Liver (tissue), 9 donors: Measurements from ENCODE around the gene WNT3A. TPM values are rescaled to one million over a fixed set of nuclear protein-coding genes. Genes with fewer than 3 reads are reported as not detected.

ENCODE experiments used
- DNase-seq: peaks from one replicate; pipeline ENCODE4 v3.0.0-alpha.2; 2017; ENCODE audit warnings: low spot score
- H3K27ac ChIP-seq, 2 donors: one replicate each; pipeline ENCODE4 v1.7.0; 2013; ENCODE audit warnings: inconsistent platforms in 2 of 2, low read length in 2 of 2, control low read depth in 1 of 2, low read depth in 1 of 2, mild to moderate bottlenecking in 1 of 2
- H3K27me3 ChIP-seq, 4 donors: one replicate each; pipeline versions ENCODE4 v1.6.1 to v1.7.0; 2013; ENCODE audit warnings: low read length in 3 of 4, inconsistent platforms in 1 of 4, mild to moderate bottlenecking in 1 of 4, moderate library complexity in 1 of 4; ENCODE audit not compliant: control insufficient read depth in 4 of 4, insufficient read depth in 4 of 4
- H3K36me3 ChIP-seq, 4 donors: one replicate each; pipeline versions ENCODE4 v1.6.1 to v1.7.0; 2013; ENCODE audit warnings: low read length in 3 of 4, mild to moderate bottlenecking in 3 of 4, low read depth in 1 of 4, moderate library complexity in 1 of 4; ENCODE audit not compliant: control insufficient read depth in 4 of 4, insufficient read depth in 3 of 4
- H3K4me1 ChIP-seq, 4 donors: one replicate each; pipeline versions ENCODE4 v1.6.1 to v1.7.0; 2013; ENCODE audit warnings: low read length in 3 of 4, mild to moderate bottlenecking in 3 of 4, moderate library complexity in 1 of 4; ENCODE audit not compliant: control insufficient read depth in 4 of 4, insufficient read depth in 4 of 4
- H3K4me3 ChIP-seq, 3 donors: one replicate each; pipeline versions ENCODE4 v1.6.1 to v1.7.0; 2013; ENCODE audit warnings: low read length in 3 of 3, control low read depth in 1 of 3, low read depth in 1 of 3, mild to moderate bottlenecking in 1 of 3
- H3K9ac ChIP-seq, 2 donors: one replicate each; pipeline ENCODE4 v1.7.0; 2013; ENCODE audit warnings: low read length in 2 of 2, mild to moderate bottlenecking in 2 of 2, moderate library complexity in 2 of 2, control low read depth in 1 of 2, low read depth in 1 of 2
- H3K9me3 ChIP-seq, 4 donors: one replicate each; pipeline versions ENCODE4 v1.6.1 to v1.7.0; 2013; ENCODE audit warnings: low read length in 3 of 4; ENCODE audit not compliant: control insufficient read depth in 4 of 4
- EGR1 ChIP-seq, 2 donors: IDR thresholded peaks; 2 replicates each; pipeline ENCODE4 v1.6.1; 2016 to 2018; ENCODE audit warnings: antibody characterized with exemption in 2 of 2, low read depth in 2 of 2
- FOXA1 ChIP-seq: IDR thresholded peaks from 2 replicates; pipeline ENCODE4 v1.6.1; 2016; ENCODE audit warnings: antibody characterized with exemption
- GABPA ChIP-seq, 2 donors: IDR thresholded peaks in 1 of 2; conservative IDR thresholded peaks in 1 of 2; 2 replicates each; pipeline ENCODE4 v1.6.1; 2016; ENCODE audit warnings: antibody characterized with exemption in 2 of 2, mild to moderate bottlenecking in 1 of 2, moderate library complexity in 1 of 2
- HNF4A ChIP-seq, 2 donors: conservative IDR thresholded peaks; 2 replicates each; pipeline ENCODE4 v1.6.1; 2016; ENCODE audit warnings: antibody characterized with exemption in 2 of 2, mild to moderate bottlenecking in 2 of 2
- NR2F2 ChIP-seq: IDR thresholded peaks from 2 replicates; pipeline ENCODE4 v1.6.1; 2016; ENCODE audit warnings: antibody characterized with exemption
- RAD21 ChIP-seq, 2 donors: IDR thresholded peaks; 2 replicates each; pipeline ENCODE4 v1.6.1; 2016; ENCODE audit warnings: antibody characterized with exemption in 2 of 2, mild to moderate bottlenecking in 2 of 2
- TAF1 ChIP-seq: conservative IDR thresholded peaks from 2 replicates; pipeline ENCODE4 v1.6.1; 2016; ENCODE audit warnings: antibody characterized with exemption, mild to moderate bottlenecking
- YY1 ChIP-seq: IDR thresholded peaks from 2 replicates; pipeline ENCODE4 v1.6.1; 2016; ENCODE audit warnings: antibody characterized with exemption, mild to moderate bottlenecking
- WGBS: extraction: QIAGEN DNeasy Blood & Tissue Kit; methylation state at CpG from one replicate; pipeline ENCODE4 v1.1.7; 2013; 5-methylcytosine and 5-hydroxymethylcytosine counted together
- polyA plus RNA-seq, 2 donors: library from polyadenylated mRNA; stranded (reverse) in 1 of 2; unstranded in 1 of 2; fragments of 200-250 nt in 1 of 2; fragments of >200 nt in 1 of 2; fragmentation: Nextera tagmentation in 1 of 2; extraction: Ambion mirVana in 1 of 2; gene quantifications; one replicate each; pipeline versions ENCODE4 v1.2.1 to v1.2.3, GENCODE V29; 2013 to 2015
- total RNA-seq, 2 donors: library from RNA; depleted of rRNA; stranded (reverse); fragments of >200 nt; gene quantifications; one replicate each; pipeline ENCODE4 v1.2.3, GENCODE V29; 2014
- TF ChIP-seq, protein P1 (sequence below): IDR thresholded peaks from 2 replicates; pipeline ENCODE4 v1.6.1; 2016; ENCODE audit warnings: antibody characterized with exemption
- TF ChIP-seq, protein P2 (sequence below): IDR thresholded peaks from 2 replicates; pipeline ENCODE4 v1.6.1; 2016; ENCODE audit warnings: antibody characterized with exemption
- donor health status: healthy.
- donor health status: healthy.
- donor health status: healthy.
- donor health status: healthy.
- donor health status: healthy.

Gene WNT3A
- total and polyA plus RNA-seq, 4 donors: not detected

DNA sequence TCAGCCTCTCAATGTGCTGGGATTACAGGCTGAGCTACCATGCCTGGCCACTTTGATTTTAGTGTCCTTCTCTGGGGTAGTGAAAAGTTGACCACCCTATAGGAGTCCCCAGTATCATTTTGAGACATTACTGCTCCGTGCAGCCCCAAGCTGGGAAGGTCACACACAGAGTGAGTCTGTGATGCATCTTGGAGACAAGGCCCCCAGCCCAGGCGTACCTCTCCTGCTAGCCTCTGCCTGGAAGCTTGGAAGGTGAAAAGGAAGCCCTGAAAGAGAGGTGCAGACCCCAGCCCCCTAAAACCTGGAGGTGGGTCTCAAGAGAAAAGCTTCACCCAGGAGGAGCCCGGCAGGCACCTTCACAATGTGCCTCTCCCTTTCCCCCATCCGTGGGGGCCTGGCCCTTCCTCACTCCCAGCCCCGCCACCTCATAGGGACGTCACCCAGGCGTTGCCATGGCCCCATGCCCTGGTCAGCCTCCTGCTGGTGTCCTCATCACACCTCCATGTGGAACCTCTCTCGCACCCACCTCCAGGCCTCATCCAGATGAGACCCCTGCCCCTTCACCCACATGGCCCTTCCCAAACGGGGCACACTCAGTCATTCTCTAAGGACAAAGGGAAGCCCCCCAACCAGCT lies 70.1 kb downstream of the WNT3A start (continued):
- no peak for TF ChIP-seq FOXA1

DNA sequence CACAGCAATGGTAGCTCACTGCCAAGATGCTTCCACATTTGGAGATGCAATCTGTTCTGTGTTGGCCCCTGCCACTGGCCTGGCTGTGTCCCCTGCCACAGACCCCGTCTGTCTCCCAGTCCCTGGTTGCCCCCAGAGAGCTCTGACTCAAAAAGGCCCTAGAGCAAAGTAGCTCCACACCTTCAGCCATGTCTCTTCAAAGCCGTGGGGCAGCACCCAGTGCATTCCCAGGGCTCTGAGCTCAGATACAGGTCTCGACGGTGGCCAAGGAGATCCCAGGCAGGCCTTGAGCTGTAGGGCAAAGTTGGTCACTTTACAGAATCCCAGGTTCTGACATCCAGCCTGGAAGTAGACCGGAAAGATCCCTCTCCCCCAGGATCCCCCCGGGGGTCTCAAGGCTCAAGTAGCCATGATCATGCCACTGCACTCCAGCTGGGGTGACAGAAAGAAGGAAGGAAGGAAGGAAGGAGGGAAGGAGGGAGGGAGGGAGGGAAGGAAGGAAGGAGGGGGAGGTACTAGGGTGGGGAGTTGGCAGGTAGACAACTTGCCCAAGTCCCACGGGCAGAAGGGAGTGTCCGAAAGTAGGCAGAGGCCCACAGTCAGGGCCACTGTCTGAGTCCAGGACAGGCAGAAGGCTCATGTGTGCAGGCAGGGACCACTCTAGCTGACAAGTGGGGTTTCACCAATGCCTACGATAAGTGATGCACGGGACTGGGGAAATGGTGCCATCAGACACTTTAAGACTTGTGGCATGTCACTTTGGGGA lies 71.0 kb downstream of the WNT3A start:
- Histone ChIP-seq H3K4me3 (no peak overlapping the region), H3K27me3 (no peaks in the 10 kb centered on the region), H3K9ac (no peak overlapping the region), H3K27ac (no peak overlapping the region), H3K4me1 (peaks cover 7 to 9% (median 8%) of the 10 kb centered on the region in 4 donors), H3K9me3 (no peaks in the 10 kb centered on the region), H3K36me3 (no peaks in the 10 kb centered on the region)
- 75% methylated on average over 10 of the region's 10 CpGs for WGBS
- TF ChIP-seq GABPA (IDR thresholded peaks at IDR 0.05 in 1 of 2, conservative IDR thresholded peaks at IDR 0.05 in 1 of 2) (no peak), NR2F2 (no peak)
- no peak for DNase-seq

DNA sequence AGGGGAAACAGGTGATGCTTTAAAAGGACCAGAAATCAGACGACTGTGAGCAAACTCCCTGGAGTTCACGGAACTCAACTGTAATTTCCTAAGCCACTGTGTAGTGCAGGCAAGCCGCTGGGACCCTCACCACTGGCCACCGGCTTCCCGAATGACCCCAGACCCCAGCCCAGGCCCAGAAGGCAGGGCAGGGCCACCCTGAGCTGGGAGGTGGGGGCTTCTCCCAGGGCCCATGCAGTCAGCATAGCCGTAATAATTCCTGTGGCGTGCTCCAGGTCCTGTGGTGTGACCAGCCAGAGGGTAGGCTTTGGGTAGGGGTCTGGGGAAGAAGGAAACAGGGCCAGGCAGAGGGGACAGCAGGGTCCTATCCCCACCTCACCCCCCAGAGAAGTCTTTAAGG lies 72.2 kb downstream of the WNT3A start:
- H3K27me3 ChIP-seq: no peaks in the 10 kb centered on the region
- DNase-seq: no peak
- TF ChIP-seq, protein P1, sequence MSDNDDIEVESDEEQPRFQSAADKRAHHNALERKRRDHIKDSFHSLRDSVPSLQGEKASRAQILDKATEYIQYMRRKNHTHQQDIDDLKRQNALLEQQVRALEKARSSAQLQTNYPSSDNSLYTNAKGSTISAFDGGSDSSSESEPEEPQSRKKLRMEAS: no peak
- TF ChIP-seq RAD21 (IDR thresholded peaks at IDR 0.05) (no peak), GABPA (IDR thresholded peaks at IDR 0.05 in 1 of 2, conservative IDR thresholded peaks at IDR 0.05 in 1 of 2) (no peak), NR2F2 (no peak), EGR1 (IDR thresholded peaks at IDR 0.05; ENCODE audit: low read depth in 2 of 2) (no peak), YY1 (no peak), HNF4A (conservative IDR thresholded peaks at IDR 0.05) (no peak)
- no peaks in the 10 kb centered on the region for H3K36me3 ChIP-seq
- H3K4me1 ChIP-seq: peaks cover 7 to 11% (median 10%) of the 10 kb centered on the region in 4 donors
- H3K9me3 ChIP-seq: no peaks in the 10 kb centered on the region
- 94% methylated on average over 7 of the region's 7 CpGs for WGBS
- H3K4me3 ChIP-seq: no peak overlapping the region
- H3K27ac ChIP-seq: no peak overlapping the region
- no peak overlapping the region for H3K9ac ChIP-seq

DNA sequence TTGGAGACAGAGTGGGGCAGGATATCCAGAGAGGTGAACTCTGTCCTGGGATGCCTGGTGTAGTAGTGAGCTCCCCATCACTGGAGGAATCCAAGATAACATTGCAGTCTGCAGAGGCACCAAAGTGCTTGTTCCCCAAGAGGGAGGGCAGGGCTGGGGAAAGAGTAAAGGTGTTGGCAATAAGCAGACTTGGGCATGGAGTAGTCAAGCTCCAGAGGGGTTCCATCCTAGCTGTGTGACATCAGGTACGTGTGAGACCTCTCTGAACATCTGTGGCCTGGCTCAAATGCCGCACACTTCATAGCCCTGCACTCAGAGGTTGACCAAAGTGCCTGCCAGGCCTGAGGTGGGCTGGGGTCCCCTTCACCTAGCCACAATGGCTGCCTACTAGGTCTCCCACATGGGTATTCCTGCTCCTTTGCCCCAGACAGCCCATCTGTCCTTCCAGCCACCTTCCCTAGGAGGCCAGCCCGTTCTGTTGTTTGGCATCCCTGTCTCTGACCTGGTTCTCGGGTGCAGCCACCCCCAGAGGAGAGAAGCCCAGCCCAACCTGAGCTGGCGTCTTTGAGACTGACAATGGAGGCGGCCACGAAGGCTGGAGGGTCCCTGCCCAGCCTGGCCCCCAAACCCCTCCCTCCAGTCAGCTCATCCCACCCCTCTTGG lies 72.9 kb downstream of the WNT3A start:
- H3K4me1 ChIP-seq: peaks cover 10 to 19% (median 14%) of the 10 kb centered on the region in 4 donors
- H3K27me3 ChIP-seq: no peaks in the 10 kb centered on the region
- H3K27ac ChIP-seq: no peak overlapping the region
- no peak for DNase-seq
- WGBS: 99% methylated on average over 7 of the region's 7 CpGs
- H3K9ac ChIP-seq: no peak overlapping the region
- no peaks in the 10 kb centered on the region for H3K9me3 ChIP-seq
- H3K36me3 ChIP-seq: no peaks in the 10 kb centered on the region
- TF ChIP-seq HNF4A (conservative IDR thresholded peaks at IDR 0.05) (no peak), TAF1 (no peak), EGR1 (IDR thresholded peaks at IDR 0.05; ENCODE audit: low read depth in 2 of 2) (no peak)
- TF ChIP-seq, protein P2, sequence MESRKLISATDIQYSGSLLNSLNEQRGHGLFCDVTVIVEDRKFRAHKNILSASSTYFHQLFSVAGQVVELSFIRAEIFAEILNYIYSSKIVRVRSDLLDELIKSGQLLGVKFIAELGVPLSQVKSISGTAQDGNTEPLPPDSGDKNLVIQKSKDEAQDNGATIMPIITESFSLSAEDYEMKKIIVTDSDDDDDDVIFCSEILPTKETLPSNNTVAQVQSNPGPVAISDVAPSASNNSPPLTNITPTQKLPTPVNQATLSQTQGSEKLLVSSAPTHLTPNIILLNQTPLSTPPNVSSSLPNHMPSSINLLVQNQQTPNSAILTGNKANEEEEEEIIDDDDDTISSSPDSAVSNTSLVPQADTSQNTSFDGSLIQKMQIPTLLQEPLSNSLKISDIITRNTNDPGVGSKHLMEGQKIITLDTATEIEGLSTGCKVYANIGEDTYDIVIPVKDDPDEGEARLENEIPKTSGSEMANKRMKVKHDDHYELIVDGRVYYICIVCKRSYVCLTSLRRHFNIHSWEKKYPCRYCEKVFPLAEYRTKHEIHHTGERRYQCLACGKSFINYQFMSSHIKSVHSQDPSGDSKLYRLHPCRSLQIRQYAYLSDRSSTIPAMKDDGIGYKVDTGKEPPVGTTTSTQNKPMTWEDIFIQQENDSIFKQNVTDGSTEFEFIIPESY: no peak
- no peak overlapping the region for H3K4me3 ChIP-seq
